ENCODE results near the gene GABRQ. TPM values are rescaled to one million over a fixed set of nuclear protein-coding genes. Genes with fewer than 3 reads are reported as not detected.

The GABRQ gene
- total RNA-seq, 3 donors from 2014 or later: not detected

- TF ChIP-seq POLR2A (IDR thresholded peaks at IDR 0.05): no peak
- no peak for TF ChIP-seq POLR2AphosphoS5 (IDR thresholded peaks at IDR 0.05)
- no peak for TF ChIP-seq CTCF (IDR thresholded peaks at IDR 0.05)
- DNase-seq (ENCODE audit: low spot score in 2 of 2): no peak
- no peak overlapping the region for H3K27ac ChIP-seq
- intact Hi-C loops (cut with DNase I; ENCODE audit: low total_unique reads): no loop called here
- H3K36me3 ChIP-seq: no peaks in the 10 kb centered on the region
- H3K4me1 ChIP-seq: no peaks in the 10 kb centered on the region
- H3K4me3 ChIP-seq: no peak overlapping the region
- H3K27me3 ChIP-seq: peaks cover 0 to 36% of the 10 kb centered on the region in 2 donors
- no peaks in the 10 kb centered on the region for H3K9me3 ChIP-seq
Measured at GRCh38 chrX:152646961-152647360, 9.3 kb downstream of the GABRQ start.

- Histone ChIP-seq H3K9me3 (no peaks in the 10 kb centered on the region), H3K27me3 (peaks cover 0 to 37% of the 10 kb centered on the region in 2 donors), H3K4me3 (no peak overlapping the region), H3K4me1 (no peaks in the 10 kb centered on the region), H3K36me3 (no peaks in the 10 kb centered on the region), H3K27ac (no peak overlapping the region)
- no peak for DNase-seq (ENCODE audit: low spot score in 2 of 2)
- no peak for TF ChIP-seq POLR2A (IDR thresholded peaks at IDR 0.05)
- TF ChIP-seq POLR2AphosphoS5 (IDR thresholded peaks at IDR 0.05): no peak
- no peak for TF ChIP-seq CTCF (IDR thresholded peaks at IDR 0.05)
- intact Hi-C loops (cut with DNase I; ENCODE audit: low total_unique reads): no loop called here
Measured at GRCh38 chrX:152647978-152648377, 10.3 kb downstream of the GABRQ start.

- Histone ChIP-seq H3K4me1 (no peaks in the 10 kb centered on the region), H3K4me3 (no peak overlapping the region), H3K27ac (no peak overlapping the region), H3K36me3 (no peaks in the 10 kb centered on the region), H3K27me3 (peaks cover 0 to 66% of the 10 kb centered on the region in 2 donors), H3K9me3 (no peaks in the 10 kb centered on the region)
- TF ChIP-seq CTCF (IDR thresholded peaks at IDR 0.05): no peak
- TF ChIP-seq POLR2A (IDR thresholded peaks at IDR 0.05): no peak
- TF ChIP-seq POLR2AphosphoS5 (IDR thresholded peaks at IDR 0.05): no peak
- no peak for DNase-seq (ENCODE audit: low spot score in 2 of 2)
- intact Hi-C loops (cut with DNase I; ENCODE audit: low total_unique reads): no loop called here
Measured at GRCh38 chrX:152652060-152652459, 14.4 kb downstream of the GABRQ start.

GRCh38 chrX:152652467-152652866, 14.8 kb downstream of the GABRQ start:
- Histone ChIP-seq H3K9me3 (no peaks in the 10 kb centered on the region), H3K27ac (no peak overlapping the region), H3K36me3 (no peaks in the 10 kb centered on the region), H3K4me1 (no peaks in the 10 kb centered on the region), H3K27me3 (peaks cover 0 to 63% of the 10 kb centered on the region in 2 donors), H3K4me3 (no peak overlapping the region)
- TF ChIP-seq POLR2A (IDR thresholded peaks at IDR 0.05): no peak
- no peak for TF ChIP-seq POLR2AphosphoS5 (IDR thresholded peaks at IDR 0.05)
- intact Hi-C loops (cut with DNase I; ENCODE audit: low total_unique reads): no loop called here
- no peak for DNase-seq (ENCODE audit: low spot score in 2 of 2)

- Histone ChIP-seq H3K4me1 (no peaks in the 10 kb centered on the region), H3K4me3 (no peak overlapping the region), H3K36me3 (no peaks in the 10 kb centered on the region), H3K27me3 (peaks cover 0 to 66% of the 10 kb centered on the region in 2 donors), H3K9me3 (no peaks in the 10 kb centered on the region), H3K27ac (no peak overlapping the region)
- DNase-seq (ENCODE audit: low spot score in 2 of 2): no peak
- no peak for TF ChIP-seq POLR2AphosphoS5 (IDR thresholded peaks at IDR 0.05)
- no peak for TF ChIP-seq POLR2A (IDR thresholded peaks at IDR 0.05)
- no peak for TF ChIP-seq CTCF (IDR thresholded peaks at IDR 0.05)
- intact Hi-C loops (cut with DNase I; ENCODE audit: low total_unique reads): no loop called here
Measured at GRCh38 chrX:152656087-152656486, 18.4 kb downstream of the GABRQ start.

- TF ChIP-seq POLR2A (IDR thresholded peaks at IDR 0.05): no peak
- no peak for TF ChIP-seq CTCF (IDR thresholded peaks at IDR 0.05)
- TF ChIP-seq POLR2AphosphoS5 (IDR thresholded peaks at IDR 0.05): no peak
- DNase-seq (ENCODE audit: low spot score in 2 of 2): no peak
- H3K27ac ChIP-seq: no peak overlapping the region
- H3K27me3 ChIP-seq: peaks cover 0 to 67% of the 10 kb centered on the region in 2 donors
- no peaks in the 10 kb centered on the region for H3K36me3 ChIP-seq
- intact Hi-C loops (cut with DNase I; ENCODE audit: low total_unique reads): no loop called here
- no peaks in the 10 kb centered on the region for H3K9me3 ChIP-seq
- H3K4me1 ChIP-seq: no peaks in the 10 kb centered on the region
- no peak overlapping the region for H3K4me3 ChIP-seq
Measured at GRCh38 chrX:152656890-152657289, 19.2 kb downstream of the GABRQ start.

All from breast epithelium (tissue), 4 donors.